K562 (cell line): ENCODE measurements around the gene TSPAN13.

Experiments
- HMG20B ChIP-seq: fragments of 250-450 bp; sonication (Bioruptor Pico); IDR thresholded peaks from 2 replicates; pipeline ENCODE4 v1.5.0; 2021; ENCODE audit warnings: mild to moderate bottlenecking
- HNRNPL ChIP-seq: fragments of 200-400 bp; formaldehyde crosslinking; IDR thresholded peaks from 2 replicates; pipeline ENCODE4 v1.6.1; 2017; ENCODE audit warnings: low read depth, mild to moderate bottlenecking, low read length
- IRF9 ChIP-seq: fragments of 450-650 bp; IDR thresholded peaks from 2 replicates; pipeline ENCODE4 v1.6.1; 2016; ENCODE audit warnings: missing biosample characterization, missing genetic modification characterization
- NONO ChIP-seq, 2 experiments: fragments of 200-400 bp in 1 of 2; fragments of 450-650 bp in 1 of 2; formaldehyde crosslinking in 1 of 2; IDR thresholded peaks; 2 replicates each; pipeline ENCODE4 v1.6.1; 2017; ENCODE audit warnings: low read depth in 2 of 2, mild to moderate bottlenecking in 2 of 2, moderate library complexity in 2 of 2, low read length in 1 of 2
- TAF1 ChIP-seq: IDR thresholded peaks from 2 replicates; pipeline ENCODE4 v1.6.1; 2011; ENCODE audit warnings: mild to moderate bottlenecking, low read length, moderate library complexity; ENCODE audit not compliant: insufficient read depth, control insufficient read depth, severe bottlenecking; ENCODE audit errors: extremely low read depth
- TBP ChIP-seq: optimal IDR thresholded peaks from 2 replicates; pipeline ENCODE3; 2011; ENCODE audit warnings: low read depth, low read length, improper control_type of control experiment
- ZNF134 ChIP-seq: fragments of 250-450 bp; sonication (Bioruptor Pico); conservative IDR thresholded peaks from 2 replicates; pipeline ENCODE4 v1.4.0; 2020
- ZNF184 ChIP-seq: sonication (generic); formaldehyde crosslinking; IDR thresholded peaks from 2 replicates; pipeline ENCODE4 v1.5.0; 2020; ENCODE audit warnings: missing genetic modification reagents
- ZNF24 ChIP-seq: fragments of 450-650 bp; IDR thresholded peaks from 2 replicates; pipeline ENCODE4 v1.6.1; 2016
- ZNF707 ChIP-seq: fragments of 250-450 bp; sonication (Bioruptor Pico); conservative IDR thresholded peaks from 2 replicates; pipeline ENCODE4 v1.8.0; 2022; ENCODE audit warnings: inconsistent platforms, mild to moderate bottlenecking, moderate library complexity
- TF ChIP-seq, protein P1 (sequence below), 3 experiments: IDR thresholded peaks in 2 of 3; conservative IDR thresholded peaks in 1 of 3; 2 replicates each; pipeline ENCODE4 v1.5.1; 2011 to 2012; ENCODE audit warnings: low read length in 3 of 3, mild to moderate bottlenecking in 3 of 3, control low read depth in 2 of 3, improper control_type of control experiment in 1 of 3, inconsistent platforms in 1 of 3, low read depth in 1 of 3, mixed read lengths in 1 of 3, moderate library complexity in 1 of 3; ENCODE audit not compliant: insufficient read depth in 2 of 3

DNA sequence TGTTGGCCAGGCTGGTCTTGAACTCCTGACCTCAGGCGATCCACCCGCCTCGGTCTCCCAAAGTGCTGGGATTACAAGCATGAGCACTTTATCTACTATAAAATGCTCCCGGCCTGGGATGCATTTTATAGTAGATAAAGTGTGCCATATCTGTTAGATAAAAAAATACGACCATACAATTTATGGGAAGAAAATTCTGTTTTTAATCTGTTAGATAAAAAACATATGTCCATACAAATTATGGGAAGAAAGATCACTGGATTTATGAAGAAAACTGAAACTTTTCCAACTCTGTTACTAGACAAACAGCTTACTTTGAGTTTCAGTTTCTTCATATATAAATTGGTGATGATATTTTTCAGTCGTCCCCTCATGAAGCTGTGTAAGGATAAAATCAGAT, 4.5 kb downstream of the TSPAN13 start:
- TF ChIP-seq ZNF184 (CRISPR knock-in tag), result no peak
- TF ChIP-seq NONO (IDR thresholded peaks at IDR 0.05; ENCODE audit: low read depth in 2 of 2, low read length in 1 of 2), result no peak
- TF ChIP-seq, protein P1, sequence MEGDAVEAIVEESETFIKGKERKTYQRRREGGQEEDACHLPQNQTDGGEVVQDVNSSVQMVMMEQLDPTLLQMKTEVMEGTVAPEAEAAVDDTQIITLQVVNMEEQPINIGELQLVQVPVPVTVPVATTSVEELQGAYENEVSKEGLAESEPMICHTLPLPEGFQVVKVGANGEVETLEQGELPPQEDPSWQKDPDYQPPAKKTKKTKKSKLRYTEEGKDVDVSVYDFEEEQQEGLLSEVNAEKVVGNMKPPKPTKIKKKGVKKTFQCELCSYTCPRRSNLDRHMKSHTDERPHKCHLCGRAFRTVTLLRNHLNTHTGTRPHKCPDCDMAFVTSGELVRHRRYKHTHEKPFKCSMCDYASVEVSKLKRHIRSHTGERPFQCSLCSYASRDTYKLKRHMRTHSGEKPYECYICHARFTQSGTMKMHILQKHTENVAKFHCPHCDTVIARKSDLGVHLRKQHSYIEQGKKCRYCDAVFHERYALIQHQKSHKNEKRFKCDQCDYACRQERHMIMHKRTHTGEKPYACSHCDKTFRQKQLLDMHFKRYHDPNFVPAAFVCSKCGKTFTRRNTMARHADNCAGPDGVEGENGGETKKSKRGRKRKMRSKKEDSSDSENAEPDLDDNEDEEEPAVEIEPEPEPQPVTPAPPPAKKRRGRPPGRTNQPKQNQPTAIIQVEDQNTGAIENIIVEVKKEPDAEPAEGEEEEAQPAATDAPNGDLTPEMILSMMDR (IDR thresholded peaks at IDR 0.05 in 2 of 3, conservative IDR thresholded peaks at IDR 0.05 in 1 of 3; ENCODE audit: insufficient read depth in 2 of 3, low read depth in 1 of 3, low read length in 3 of 3), result no peak
- TF ChIP-seq TAF1, result no peak
- TF ChIP-seq ZNF134 (CRISPR knock-in tag), result no peak
- TF ChIP-seq ZNF707 (CRISPR knock-in tag), result no peak
- no peak for TF ChIP-seq HMG20B
- no peak for TF ChIP-seq TBP
- TF ChIP-seq ZNF24, result no peak
- TF ChIP-seq HNRNPL, result no peak
- TF ChIP-seq IRF9, result no peak
